CD4-positive, alpha-beta T cell treated with Interleukin-4 for 1 hour (primary cell): ENCODE measurements around the gene TTLL3.

Experiments used
- DNase-seq, 2 donors: peaks; one replicate each; pipeline ENCODE4 v3.0.0-alpha.2; 2020 to 2022

Gene TTLL3

DNA sequence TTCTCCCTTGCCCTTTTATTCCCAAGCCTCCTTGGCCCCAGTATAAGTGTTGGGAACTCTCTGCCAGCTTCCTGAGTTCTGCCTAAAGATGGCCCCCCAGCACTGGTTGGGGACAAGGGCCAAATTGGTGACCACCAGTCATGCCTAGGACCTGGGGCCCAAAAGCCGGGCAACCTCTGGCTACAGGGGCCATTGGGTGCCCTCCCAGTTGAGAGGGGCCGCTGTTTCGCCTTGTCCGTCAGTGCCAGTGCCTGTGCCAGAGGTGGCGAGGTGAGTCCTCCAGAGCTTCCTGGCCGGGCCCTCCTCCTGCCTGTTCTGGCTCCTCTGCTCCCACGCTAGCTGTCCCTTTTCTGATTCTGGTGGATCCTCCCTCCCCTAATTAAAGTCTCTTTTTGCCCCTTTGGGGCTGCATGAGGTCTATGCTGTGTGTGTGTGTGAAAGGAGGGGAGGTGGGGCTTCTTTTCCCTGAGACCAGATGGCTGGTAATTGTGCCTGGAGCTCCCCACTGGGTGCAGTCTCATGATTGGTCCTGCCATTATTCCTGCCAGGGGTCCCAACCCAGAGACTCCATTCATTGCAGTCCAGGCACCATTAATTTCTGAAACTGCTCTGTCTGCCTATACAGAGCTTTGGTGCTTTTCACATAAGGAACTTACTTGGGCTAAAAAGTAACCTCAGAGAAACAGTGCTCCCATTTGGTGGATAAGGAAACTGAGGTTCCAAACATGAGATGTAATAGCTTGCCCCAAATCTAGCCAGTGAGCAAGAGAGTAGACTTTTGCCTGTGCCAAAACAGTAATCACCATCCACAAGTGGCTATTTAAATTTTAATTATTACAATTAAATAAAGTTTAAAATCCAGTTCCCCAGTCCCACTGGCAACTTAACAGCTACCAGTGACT, 3.1 kb upstream of the TTLL3 start:
- DNase-seq, result no peak

DNA sequence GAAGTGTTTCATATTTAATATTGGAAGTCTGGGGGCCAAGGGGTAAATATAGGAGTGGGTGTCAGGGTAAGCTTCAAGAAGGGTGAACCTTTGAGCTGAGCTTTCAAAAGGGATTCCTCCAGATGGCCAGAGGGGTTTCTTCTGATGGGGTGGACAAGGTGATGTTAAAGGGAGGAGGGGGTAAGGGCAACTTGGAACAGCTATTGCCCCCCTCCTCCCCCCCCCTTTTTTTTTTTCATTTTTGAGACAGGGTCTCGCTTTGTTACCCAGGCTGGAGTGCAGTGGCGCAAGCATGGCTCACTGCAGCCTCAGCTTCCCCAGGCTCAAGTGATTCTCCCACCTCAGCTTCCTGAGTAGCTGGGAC, 2.1 kb upstream of the TTLL3 start:
- no peak for DNase-seq

GRCh38 chr3:9808345-9809037, 1.6 kb upstream of the TTLL3 start:
- peak; percentile 57 to 58 for DNase-seq

GRCh38 chr3:9809239-9809614, 835 bp upstream of the TTLL3 start:
- no peak for DNase-seq

DNA sequence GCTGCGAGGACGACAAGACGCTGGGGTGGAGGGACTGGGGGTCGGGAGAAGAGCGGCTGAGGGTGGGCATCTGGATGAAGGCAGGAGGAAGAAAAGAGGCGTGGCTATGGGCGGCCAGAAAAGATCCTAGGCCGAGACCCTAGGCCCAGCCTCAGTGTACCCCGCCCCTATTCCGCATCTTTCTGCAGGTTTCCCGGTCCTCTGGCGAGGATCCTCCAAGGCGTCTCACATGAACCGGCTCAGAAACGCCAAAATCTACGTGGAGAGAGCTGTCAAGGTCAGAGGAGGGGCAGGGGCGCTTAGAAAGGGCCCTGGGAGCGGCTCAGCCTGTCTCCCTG, 340 bp downstream of the TTLL3 start:
- no peak for DNase-seq

DNA sequence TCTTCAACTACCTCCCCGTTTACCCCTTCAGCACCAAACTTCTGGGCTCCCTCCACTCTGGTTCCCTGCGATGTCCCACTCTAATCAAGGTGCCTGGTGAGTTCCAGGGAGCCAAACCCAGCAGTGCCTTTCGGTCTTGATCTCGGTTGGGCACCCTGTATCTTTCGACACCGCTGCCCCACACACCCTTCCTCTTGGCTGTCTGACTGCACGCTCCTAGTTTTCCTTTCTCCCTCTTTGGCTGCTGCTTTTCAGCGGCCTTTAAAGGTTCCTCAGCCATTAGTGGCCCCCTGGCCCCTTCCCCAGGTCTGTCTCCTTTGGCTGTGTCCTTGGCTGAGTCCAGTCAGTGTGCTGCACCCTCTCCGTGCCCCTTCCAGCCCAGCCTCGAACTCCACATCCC, 784 bp downstream of the TTLL3 start:
- DNase-seq, result no peak

DNA sequence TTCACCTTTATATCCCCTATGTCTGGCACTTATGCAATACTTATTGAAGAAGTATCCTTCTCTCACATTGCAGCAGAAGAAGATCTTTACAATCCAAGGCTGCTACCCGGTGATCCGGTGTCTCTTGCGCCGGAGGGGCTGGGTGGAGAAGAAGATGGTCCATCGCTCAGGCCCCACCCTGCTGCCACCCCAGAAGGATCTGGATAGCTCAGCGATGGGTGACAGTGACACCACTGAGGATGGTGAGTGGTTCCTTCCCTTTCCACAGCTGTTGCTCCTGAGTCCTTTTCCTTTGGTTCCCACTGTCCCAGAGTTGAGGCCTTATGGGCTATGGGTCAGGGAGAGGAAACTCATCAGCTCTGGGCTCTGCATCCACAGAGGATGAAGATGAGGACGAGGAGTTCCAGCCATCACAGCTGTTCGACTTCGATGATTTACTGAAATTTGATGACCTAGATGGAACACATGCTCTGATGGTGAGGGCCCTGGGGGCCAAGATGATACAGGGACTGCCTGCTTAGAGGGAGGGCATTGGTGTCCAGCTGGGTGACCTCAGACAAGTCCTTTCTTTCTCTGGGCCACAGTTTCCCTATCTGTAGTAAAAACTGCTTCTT, 2.9 kb downstream of the TTLL3 start:
- DNase-seq, result no peak

GRCh38 chr3:9815986-9816385, 5.9 kb downstream of the TTLL3 start:
- DNase-seq, result no peak

DNA sequence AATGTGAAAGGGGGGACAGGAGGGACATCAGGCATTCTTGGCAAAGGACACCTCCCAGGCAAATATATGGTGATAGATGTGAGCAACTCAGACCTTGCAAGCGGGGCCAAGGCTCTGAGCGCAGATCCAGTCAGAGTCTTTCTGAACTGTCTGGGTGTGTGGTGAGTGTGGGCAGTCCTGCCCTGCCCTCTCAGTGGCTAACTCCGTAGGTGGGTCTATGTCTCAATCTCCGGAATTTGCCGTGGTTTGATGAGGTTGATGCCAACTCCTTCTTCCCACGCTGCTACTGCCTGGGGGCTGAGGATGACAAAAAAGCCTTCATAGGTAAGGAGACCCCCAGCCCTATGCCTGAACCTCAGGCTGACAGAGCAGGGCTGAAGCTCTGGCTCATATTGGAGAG, 7.4 kb downstream of the TTLL3 start:
- no peak for DNase-seq

DNA sequence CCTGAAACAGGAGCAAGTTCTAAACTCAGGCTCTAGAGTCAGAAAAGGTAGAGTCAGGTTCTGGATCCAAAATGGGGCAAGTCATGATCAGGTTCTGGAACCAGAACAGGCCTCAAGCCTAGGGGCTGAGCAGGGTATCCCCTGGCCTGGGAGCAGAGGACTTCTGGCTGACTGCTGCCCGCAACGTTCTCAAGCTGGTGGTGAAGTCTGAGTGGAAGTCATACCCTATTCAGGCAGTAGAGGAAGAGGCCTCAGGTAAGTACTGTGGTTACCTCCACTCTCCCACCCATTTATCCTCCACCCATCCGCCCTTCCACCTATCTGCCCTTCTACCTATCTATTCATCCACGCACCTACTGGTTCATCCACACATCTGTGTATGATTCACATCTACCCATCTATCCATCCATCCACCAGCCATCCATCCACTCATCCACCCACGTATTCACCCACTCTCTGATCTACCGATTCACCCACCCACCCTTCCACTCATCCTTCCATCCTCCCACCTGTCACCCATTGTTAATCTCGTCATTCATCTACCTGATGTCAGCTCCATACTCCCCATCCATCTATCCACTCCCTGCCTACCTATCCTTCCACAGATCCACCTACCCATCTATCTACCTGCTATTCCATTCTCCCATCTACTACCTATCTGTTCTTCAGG, 8.7 kb downstream of the TTLL3 start:
- no peak for DNase-seq

- DNase-seq, result no peak
Measured at GRCh38 chr3:9820543-9820942, 10.5 kb downstream of the TTLL3 start.

GRCh38 chr3:9820946-9821345, 10.9 kb downstream of the TTLL3 start:
- DNase-seq, result no peak

GRCh38 chr3:9825451-9826040, 15.5 kb downstream of the TTLL3 start:
- DNase-seq, result no peak

GRCh38 chr3:9826815-9827573, 16.9 kb downstream of the TTLL3 start:
- DNase-seq, result peak in 1 of 2 donors; percentile 30

DNA sequence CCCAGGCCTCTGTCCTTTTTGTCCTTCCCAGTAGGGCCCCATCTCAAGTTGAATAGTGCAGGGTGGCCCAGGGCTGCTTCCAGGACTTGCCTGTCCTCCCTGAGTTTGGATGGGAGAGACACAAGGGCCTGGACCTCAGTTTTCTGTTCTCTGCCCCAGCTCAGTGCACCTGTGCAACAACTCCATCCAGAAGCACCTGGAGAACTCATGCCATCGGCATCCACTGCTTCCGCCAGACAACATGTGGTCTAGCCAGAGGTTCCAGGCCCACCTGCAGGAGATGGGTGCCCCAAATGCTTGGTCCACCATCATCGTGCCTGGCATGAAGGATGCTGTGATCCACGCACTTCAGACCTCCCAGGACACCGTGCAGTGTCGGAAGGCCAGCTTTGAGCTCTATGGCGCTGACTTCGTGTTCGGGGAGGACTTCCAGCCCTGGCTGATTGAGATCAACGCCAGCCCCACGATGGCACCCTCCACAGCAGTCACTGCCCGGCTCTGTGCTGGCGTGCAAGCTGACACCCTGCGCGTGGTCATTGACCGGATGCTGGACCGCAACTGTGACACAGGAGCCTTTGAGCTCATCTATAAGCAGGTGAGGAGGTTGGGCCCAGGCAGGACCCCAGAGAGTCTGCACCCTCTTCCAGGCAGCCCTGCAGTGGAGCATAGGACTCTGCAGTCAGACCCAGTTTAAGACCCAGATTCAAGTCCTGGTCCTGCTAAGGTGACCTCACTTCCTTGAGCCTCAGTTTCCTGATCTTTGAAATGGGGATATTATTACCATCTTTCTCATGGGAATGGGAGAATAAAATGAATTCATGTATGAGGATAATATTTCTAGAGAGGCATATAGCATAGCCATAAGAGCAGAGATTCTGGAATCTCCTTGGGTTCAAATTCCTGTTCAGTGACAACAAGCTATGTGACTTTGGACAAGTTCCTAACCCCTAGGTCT, 19.0 kb downstream of the TTLL3 start:
- no peak for DNase-seq

DNA sequence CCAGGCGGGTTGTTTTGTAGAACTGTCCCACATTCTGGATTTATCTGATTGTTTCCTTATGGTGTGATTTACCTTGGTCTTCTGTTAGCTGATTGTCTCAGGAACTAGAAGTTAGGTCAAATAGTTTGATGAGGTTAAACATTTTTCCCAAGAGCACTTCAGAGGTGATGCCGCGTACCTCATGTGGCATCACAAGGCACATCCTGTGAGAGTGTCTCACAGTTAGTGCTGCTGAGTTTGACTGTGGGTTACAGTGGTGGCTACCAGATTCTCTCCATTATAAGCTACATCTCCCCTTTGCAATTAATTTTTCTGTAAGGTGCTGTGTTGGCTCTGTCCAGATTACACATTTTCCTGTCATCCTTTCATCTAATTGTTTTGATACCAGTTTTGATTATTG, 21.2 kb downstream of the TTLL3 start:
- no peak for DNase-seq

- no peak for DNase-seq
Measured at GRCh38 chr3:9833078-9833477, 23.0 kb downstream of the TTLL3 start.

DNA sequence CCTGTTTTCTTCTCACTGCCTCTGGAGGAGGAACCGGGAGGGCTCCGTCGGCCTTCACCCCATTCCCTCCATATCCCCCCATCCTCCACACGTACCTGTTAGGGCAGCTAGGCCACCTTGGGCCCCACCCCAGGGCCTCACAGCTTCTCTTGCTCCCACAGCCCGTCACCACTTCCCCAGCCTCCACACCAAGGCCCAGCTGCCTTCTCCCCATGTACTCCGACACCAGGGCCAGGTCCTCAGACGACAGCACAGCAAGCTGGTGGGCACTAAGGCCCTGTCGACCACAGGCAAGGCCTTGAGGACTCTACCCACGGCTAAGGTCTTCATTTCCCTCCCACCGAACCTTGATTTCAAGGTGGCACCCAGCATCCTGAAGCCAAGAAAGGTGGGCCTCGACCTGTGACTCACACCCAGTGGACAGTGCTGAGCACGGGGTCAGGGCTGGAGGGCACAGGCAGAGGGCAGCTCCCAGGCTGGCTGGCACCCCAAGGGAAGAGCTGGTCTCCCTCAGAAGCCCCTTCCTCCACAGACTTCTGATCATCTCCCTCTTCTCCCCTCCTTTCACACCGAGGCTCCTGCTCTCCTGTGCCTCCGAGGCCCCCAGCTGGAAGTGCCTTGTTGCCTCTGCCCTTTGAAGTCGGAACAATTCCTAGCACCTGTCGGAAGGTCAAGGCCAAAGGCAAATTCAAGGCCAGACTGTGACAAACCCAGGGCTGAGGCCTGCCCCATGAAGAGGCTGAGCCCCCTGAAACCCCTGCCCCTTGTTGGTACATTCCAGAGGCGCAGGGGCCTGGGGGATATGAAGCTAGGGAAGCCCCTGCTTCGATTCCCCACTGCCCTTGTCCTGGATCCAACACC, 24.7 kb downstream of the TTLL3 start:
- DNase-seq, result no peak

DNA sequence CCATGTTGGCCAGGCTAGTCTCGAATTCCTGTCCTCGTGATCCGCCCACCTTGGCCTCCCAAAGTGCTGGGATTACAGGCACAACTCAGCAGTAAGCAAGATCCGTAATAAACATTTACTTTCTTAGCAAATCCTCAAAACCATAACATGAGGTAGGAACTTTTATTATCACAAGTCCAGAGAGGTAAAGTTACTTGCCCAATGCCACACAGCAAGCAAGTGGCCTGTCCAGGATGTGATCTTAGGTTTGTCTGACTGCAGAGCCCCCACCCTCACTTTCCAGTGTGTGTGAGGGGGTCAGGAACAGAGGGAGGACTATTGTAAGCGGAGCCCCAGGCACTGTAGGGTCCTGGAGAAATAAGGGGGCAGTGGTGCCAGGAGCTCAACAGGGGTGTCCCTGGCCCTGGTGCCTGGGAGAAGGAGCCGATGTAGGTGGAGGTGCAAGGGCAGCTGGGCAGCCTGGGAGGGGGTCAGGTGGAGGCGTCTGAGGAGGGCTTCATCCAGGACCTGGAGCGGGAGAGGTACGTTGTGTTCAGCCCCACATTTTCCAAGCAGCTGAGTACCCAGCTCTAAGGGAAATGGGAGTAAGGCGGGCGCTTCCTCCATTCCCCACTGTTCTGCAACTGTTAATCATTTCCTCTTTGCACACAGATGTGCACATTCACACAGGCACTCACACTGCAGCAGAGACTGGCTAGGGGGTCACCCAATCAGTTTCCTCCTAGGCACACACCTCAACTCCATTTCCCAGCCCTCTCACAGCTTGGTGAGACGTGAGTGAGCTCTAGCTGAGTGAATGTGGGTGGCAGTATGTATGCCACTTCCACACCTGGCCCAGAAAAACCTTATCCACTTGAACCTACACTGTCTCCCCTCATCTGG, 27.9 kb downstream of the TTLL3 start:
- DNase-seq, result no peak
